Limb (tissue), 2 donors: ENCODE results near the gene LCN15.

ENCODE experiments used
- DNase-seq, 2 donors: peaks; one replicate each; pipeline ENCODE4 v3.0.0-alpha.2; 2016; ENCODE audit errors: extremely low spot score in 2 of 2

Gene LCN15

GRCh38 chr9:136755302-136756133 is 8.8 kb downstream of the LCN15 start:
- DNase-seq = peak in 1 of 2 donors; percentile 17

- peak in 1 of 2 donors; percentile 18 for DNase-seq
Measured at GRCh38 chr9:136754626-136755301, 9.6 kb downstream of the LCN15 start.

- no peak for DNase-seq
Measured at GRCh38 chr9:136754059-136754572, 10.2 kb downstream of the LCN15 start.

- peak in 1 of 2 donors; percentile 17 for DNase-seq
Measured at GRCh38 chr9:136753371-136754058, 10.8 kb downstream of the LCN15 start.

- DNase-seq = no peak
Measured at GRCh38 chr9:136751814-136752213, 12.5 kb downstream of the LCN15 start.

- DNase-seq = no peak
Measured at GRCh38 chr9:136751244-136751643, 13.1 kb downstream of the LCN15 start.

- DNase-seq = no peak
Measured at GRCh38 chr9:136750526-136750925, 13.8 kb downstream of the LCN15 start.

- DNase-seq = peak in 1 of 2 donors; percentile 18
Measured at GRCh38 chr9:136748666-136749611, 15.4 kb downstream of the LCN15 start.

- DNase-seq = peak in 1 of 2 donors; percentile 23
Measured at GRCh38 chr9:136748201-136748600, 16.1 kb downstream of the LCN15 start, which contains the start of gene LCN6. LCN6 (minus strand) TSS chr9:136748525; CDS start chr9:136748483, 42 bp downstream.

GRCh38 chr9:136747161-136748060 is 16.9 kb downstream of the LCN15 start:
- no peak for DNase-seq

- no peak for DNase-seq
Measured at GRCh38 chr9:136746621-136747020, 17.7 kb downstream of the LCN15 start.

- DNase-seq = no peak
Measured at GRCh38 chr9:136746155-136746490, 18.2 kb downstream of the LCN15 start.

GRCh38 chr9:136745389-136746154 is 18.7 kb downstream of the LCN15 start:
- DNase-seq = no peak

- DNase-seq = no peak
Measured at GRCh38 chr9:136744773-136745172, 19.5 kb downstream of the LCN15 start.

- DNase-seq = no peak
Measured at GRCh38 chr9:136743639-136744211, 20.6 kb downstream of the LCN15 start.

- DNase-seq = no peak
Measured at GRCh38 chr9:136742591-136743391, 21.5 kb downstream of the LCN15 start, which contains the start of gene LCN10. LCN10 (minus strand) TSS chr9:136742940; CDS start chr9:136742903, 37 bp downstream.

GRCh38 chr9:136741883-136742571 is 22.3 kb downstream of the LCN15 start:
- DNase-seq = no peak
